Loucy (cell line): ENCODE measurements around the gene P2RY1.

ENCODE experiments used
- EZH2phosphoT487 ChIP-seq: fragments of 200-600 bp; IDR thresholded peaks from 2 replicates; pipeline ENCODE4 v1.6.1; 2018; ENCODE audit warnings: antibody characterized with exemption, mild to moderate bottlenecking, moderate library complexity, borderline replicate concordance
- TF ChIP-seq, protein P1 (sequence below): fragments of 200-600 bp; sonication (generic); conservative IDR thresholded peaks from 2 replicates; pipeline ENCODE4 v1.5.1; 2014; ENCODE audit warnings: mild to moderate bottlenecking, antibody characterized with exemption, low read length

DNA sequence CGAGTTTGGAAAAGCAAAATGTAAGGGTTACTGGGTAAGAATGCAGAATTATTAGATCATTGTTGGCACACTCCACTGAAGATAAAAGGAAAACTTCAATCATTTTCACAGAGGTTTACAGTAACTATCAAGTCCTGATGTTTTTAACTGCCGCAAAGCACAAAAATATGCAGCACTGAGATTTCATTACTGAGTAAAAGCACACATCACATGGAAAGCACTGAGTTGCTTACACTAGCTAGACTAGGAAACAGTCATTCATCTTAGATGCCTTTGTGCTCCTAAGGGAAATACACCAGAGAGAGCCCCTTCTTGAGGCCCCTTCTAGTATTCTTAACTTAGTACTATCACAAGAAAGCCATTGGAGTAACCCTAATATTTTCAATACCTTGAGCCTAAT lies 11.8 kb upstream of the P2RY1 start:
- TF ChIP-seq, protein P1, sequence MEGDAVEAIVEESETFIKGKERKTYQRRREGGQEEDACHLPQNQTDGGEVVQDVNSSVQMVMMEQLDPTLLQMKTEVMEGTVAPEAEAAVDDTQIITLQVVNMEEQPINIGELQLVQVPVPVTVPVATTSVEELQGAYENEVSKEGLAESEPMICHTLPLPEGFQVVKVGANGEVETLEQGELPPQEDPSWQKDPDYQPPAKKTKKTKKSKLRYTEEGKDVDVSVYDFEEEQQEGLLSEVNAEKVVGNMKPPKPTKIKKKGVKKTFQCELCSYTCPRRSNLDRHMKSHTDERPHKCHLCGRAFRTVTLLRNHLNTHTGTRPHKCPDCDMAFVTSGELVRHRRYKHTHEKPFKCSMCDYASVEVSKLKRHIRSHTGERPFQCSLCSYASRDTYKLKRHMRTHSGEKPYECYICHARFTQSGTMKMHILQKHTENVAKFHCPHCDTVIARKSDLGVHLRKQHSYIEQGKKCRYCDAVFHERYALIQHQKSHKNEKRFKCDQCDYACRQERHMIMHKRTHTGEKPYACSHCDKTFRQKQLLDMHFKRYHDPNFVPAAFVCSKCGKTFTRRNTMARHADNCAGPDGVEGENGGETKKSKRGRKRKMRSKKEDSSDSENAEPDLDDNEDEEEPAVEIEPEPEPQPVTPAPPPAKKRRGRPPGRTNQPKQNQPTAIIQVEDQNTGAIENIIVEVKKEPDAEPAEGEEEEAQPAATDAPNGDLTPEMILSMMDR = no peak
- no peak for TF ChIP-seq EZH2phosphoT487
